ENCODE results near the gene PIGU. TPM values are rescaled to one million over a fixed set of nuclear protein-coding genes. Genes with fewer than 3 reads are reported as not detected.

Gene PIGU
- total and polyA plus RNA-seq, 9 of the 15 experiments (the other 6 are each of a cell fraction or from before 2014, with no cell fraction given): 6.5 to 100 (median 28.1) TPM

- no peak for TF ChIP-seq CBX1 (IDR thresholded peaks at IDR 0.05; ENCODE audit: low read depth)
- peak; percentile 78 for TF ChIP-seq ZNF395 (CRISPR knock-in tag; IDR thresholded peaks at IDR 0.05)
- peak; percentile 81 to 90 for TF ChIP-seq KDM1A (IDR thresholded peaks at IDR 0.05)
- no peak for TF ChIP-seq U2AF1 (optimal IDR thresholded peaks at IDR 0.05; ENCODE audit: low read depth, low read length)
- no peak for TF ChIP-seq EGR1 (conservative IDR thresholded peaks at IDR 0.05)
- TF ChIP-seq L3MBTL2 (IDR thresholded peaks at IDR 0.05): peak; percentile 42; the same call in 1 of the 2 replicates
- 0 out of 2 replicates have a peak, but pooled peaks have one; percentile 12 for TF ChIP-seq ZNF24 (IDR thresholded peaks at IDR 0.05)
- no peak for TF ChIP-seq ZNF354B (CRISPR knock-in tag; IDR thresholded peaks at IDR 0.05)
- TF ChIP-seq PRDM10 (IDR thresholded peaks at IDR 0.05; ENCODE audit: partially characterized antibody): peak; percentile 44
- TF ChIP-seq ZNF551 (CRISPR knock-in tag; IDR thresholded peaks at IDR 0.05): no peak
- peak in 1 of 2 experiments; percentile 87; a peak in 2 of 4 replicates for TF ChIP-seq RCOR1 (IDR thresholded peaks at IDR 0.05; ENCODE audit: borderline replicate concordance in 1 of 2, low read depth in 2 of 2, low read length in 2 of 2)
- no peak for TF ChIP-seq POLR3A (IDR thresholded peaks at IDR 0.05; ENCODE audit: borderline replicate concordance, extremely low read depth, insufficient read depth, insufficient read length)
- TF ChIP-seq MEF2A (IDR thresholded peaks at IDR 0.05; ENCODE audit: control insufficient read depth, low read depth, low read length): no peak
- no peak for TF ChIP-seq ZNF584 (CRISPR knock-in tag; IDR thresholded peaks at IDR 0.05; ENCODE audit: low read depth)
- TF ChIP-seq POLR2H (tag; IDR thresholded peaks at IDR 0.05; ENCODE audit: low read depth): no peak
- peak; percentile 82 to 84 for TF ChIP-seq FOXK2 (conservative IDR thresholded peaks at IDR 0.05 in 1 of 2, IDR thresholded peaks at IDR 0.05 in 1 of 2; ENCODE audit: low read depth in 2 of 2)
- peak; percentile 32; the same call in 1 of the 2 replicates for TF ChIP-seq BACH1 (tag; IDR thresholded peaks at IDR 0.05)
- no peak for TF ChIP-seq FUS (optimal IDR thresholded peaks at IDR 0.05; ENCODE audit: low read depth, low read length)
- TF ChIP-seq KLF10 (CRISPR knock-in tag; IDR thresholded peaks at IDR 0.05): no peak
- TF ChIP-seq NCOA4 (IDR thresholded peaks at IDR 0.05; ENCODE audit: partially characterized antibody): no peak
- TF ChIP-seq FOXA1 (IDR thresholded peaks at IDR 0.05; ENCODE audit: borderline replicate concordance): no peak
- TF ChIP-seq NFE2L1 (tag; IDR thresholded peaks at IDR 0.05; ENCODE audit: borderline replicate concordance, low read depth): no peak
- 0 out of 4 replicates have a peak, but pooled peaks of 1 of the 2 experiments have one; percentile 45 for TF ChIP-seq TRIM24 (IDR thresholded peaks at IDR 0.05)
- TF ChIP-seq RNF219 (CRISPR knock-in tag; IDR thresholded peaks at IDR 0.05): no peak
These were observed 106.0 kb downstream of the PIGU start (continued) for GRCh38 chr20:34570859-34571306.

All from K562 (cell line).